ENCODE data around the gene TES. TPM values are rescaled to one million over a fixed set of nuclear protein-coding genes. Genes with fewer than 3 reads are reported as not detected.

TES gene
- total and polyA plus RNA-seq, 2 of the 13 experiments (the other 11 are each of a cell fraction or from before 2014, with no cell fraction given), result 21.6 to 23.0 TPM

- TF ChIP-seq, protein P1, sequence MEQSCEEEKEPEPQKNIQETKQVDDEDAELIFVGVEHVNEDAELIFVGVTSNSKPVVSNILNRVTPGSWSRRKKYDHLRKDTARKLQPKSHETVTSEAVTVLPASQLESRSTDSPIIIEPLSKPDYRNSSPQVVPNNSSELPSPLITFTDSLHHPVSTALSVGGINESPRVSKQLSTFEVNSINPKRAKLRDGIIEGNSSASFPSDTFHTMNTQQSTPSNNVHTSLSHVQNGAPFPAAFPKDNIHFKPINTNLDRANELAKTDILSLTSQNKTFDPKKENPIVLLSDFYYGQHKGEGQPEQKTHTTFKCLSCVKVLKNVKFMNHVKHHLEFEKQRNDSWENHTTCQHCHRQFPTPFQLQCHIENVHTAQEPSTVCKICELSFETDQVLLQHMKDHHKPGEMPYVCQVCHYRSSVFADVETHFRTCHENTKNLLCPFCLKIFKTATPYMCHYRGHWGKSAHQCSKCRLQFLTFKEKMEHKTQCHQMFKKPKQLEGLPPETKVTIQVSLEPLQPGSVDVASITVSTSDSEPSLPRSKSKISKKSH (CRISPR knock-in tag; IDR thresholded peaks at IDR 0.05; ENCODE audit: borderline replicate concordance), result no peak
- no peak for TF ChIP-seq ARID5B (CRISPR knock-in tag; IDR thresholded peaks at IDR 0.05)
- TF ChIP-seq ARID3A (IDR thresholded peaks at IDR 0.05; ENCODE audit: low read depth, low read length), result no peak
- TF ChIP-seq, protein P2, sequence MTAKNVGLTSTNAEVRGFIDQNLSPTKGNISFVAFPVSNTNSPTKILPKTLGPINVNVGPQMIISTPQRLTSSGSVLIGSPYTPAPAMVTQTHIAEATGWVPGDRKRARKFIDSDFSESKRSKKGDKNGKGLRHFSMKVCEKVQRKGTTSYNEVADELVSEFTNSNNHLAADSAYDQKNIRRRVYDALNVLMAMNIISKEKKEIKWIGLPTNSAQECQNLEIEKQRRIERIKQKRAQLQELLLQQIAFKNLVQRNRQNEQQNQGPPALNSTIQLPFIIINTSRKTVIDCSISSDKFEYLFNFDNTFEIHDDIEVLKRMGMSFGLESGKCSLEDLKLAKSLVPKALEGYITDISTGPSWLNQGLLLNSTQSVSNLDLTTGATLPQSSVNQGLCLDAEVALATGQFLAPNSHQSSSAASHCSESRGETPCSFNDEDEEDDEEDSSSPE (CRISPR knock-in tag; IDR thresholded peaks at IDR 0.05), result no peak
- no peak for TF ChIP-seq ZNF703 (CRISPR knock-in tag; IDR thresholded peaks at IDR 0.05; ENCODE audit: borderline replicate concordance)
- no peak for TF ChIP-seq ZNF350 (CRISPR knock-in tag; IDR thresholded peaks at IDR 0.05; ENCODE audit: borderline replicate concordance, low read depth)
- TF ChIP-seq ATF4 (CRISPR knock-in tag; IDR thresholded peaks at IDR 0.05), result no peak
- TF ChIP-seq, protein P3, sequence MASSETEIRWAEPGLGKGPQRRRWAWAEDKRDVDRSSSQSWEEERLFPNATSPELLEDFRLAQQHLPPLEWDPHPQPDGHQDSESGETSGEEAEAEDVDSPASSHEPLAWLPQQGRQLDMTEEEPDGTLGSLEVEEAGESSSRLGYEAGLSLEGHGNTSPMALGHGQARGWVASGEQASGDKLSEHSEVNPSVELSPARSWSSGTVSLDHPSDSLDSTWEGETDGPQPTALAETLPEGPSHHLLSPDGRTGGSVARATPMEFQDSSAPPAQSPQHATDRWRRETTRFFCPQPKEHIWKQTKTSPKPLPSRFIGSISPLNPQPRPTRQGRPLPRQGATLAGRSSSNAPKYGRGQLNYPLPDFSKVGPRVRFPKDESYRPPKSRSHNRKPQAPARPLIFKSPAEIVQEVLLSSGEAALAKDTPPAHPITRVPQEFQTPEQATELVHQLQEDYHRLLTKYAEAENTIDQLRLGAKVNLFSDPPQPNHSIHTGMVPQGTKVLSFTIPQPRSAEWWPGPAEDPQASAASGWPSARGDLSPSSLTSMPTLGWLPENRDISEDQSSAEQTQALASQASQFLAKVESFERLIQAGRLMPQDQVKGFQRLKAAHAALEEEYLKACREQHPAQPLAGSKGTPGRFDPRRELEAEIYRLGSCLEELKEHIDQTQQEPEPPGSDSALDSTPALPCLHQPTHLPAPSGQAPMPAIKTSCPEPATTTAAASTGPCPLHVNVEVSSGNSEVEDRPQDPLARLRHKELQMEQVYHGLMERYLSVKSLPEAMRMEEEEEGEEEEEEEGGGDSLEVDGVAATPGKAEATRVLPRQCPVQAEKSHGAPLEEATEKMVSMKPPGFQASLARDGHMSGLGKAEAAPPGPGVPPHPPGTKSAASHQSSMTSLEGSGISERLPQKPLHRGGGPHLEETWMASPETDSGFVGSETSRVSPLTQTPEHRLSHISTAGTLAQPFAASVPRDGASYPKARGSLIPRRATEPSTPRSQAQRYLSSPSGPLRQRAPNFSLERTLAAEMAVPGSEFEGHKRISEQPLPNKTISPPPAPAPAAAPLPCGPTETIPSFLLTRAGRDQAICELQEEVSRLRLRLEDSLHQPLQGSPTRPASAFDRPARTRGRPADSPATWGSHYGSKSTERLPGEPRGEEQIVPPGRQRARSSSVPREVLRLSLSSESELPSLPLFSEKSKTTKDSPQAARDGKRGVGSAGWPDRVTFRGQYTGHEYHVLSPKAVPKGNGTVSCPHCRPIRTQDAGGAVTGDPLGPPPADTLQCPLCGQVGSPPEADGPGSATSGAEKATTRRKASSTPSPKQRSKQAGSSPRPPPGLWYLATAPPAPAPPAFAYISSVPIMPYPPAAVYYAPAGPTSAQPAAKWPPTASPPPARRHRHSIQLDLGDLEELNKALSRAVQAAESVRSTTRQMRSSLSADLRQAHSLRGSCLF (CRISPR knock-in tag; IDR thresholded peaks at IDR 0.05; ENCODE audit: borderline replicate concordance), result no peak
- TF ChIP-seq PHF5A (CRISPR knock-in tag; IDR thresholded peaks at IDR 0.05; ENCODE audit: low read depth, unreplicated experiment), result no peak
- no peak for TF ChIP-seq IRF2 (CRISPR knock-in tag; IDR thresholded peaks at IDR 0.05)
- TF ChIP-seq WIZ (CRISPR knock-in tag; IDR thresholded peaks at IDR 0.05), result no peak
Observed at GRCh38 chr7:116251675-116252074, 41.3 kb downstream of the TES start (continued).

Measured in HepG2 (cell line).